Hepatocyte (in vitro differentiated cells): Measurements from ENCODE around the gene EDN1. TPM values are rescaled to one million over a fixed set of nuclear protein-coding genes. Genes with fewer than 3 reads are reported as not detected.

ENCODE experiments used
- DNase-seq: peaks from one replicate; pipeline ENCODE4 v3.0.0-alpha.2; 2016; ENCODE audit warnings: low spot score
- H2AFZ ChIP-seq: fragments of 200-600 bp; sonication (generic); 2 replicates; pipeline ENCODE4 v1.6.0; 2016; ENCODE audit warnings: antibody characterized with exemption, mild to moderate bottlenecking
- H3K27ac ChIP-seq: fragments of 200-600 bp; sonication (generic); 2 replicates; pipeline ENCODE4 v1.5.1; 2016; ENCODE audit warnings: mild to moderate bottlenecking
- H3K27me3 ChIP-seq: fragments of 200-600 bp; sonication (generic); 2 replicates; pipeline ENCODE4 v1.6.1; 2016
- H3K36me3 ChIP-seq: fragments of 200-600 bp; sonication (generic); replicated peaks from 2 replicates; pipeline ENCODE4 v1.5.1; 2016; ENCODE audit warnings: low read depth; ENCODE audit not compliant: insufficient read depth
- H3K4me1 ChIP-seq: fragments of 200-600 bp; sonication (generic); 2 replicates; pipeline ENCODE4 v1.5.1; 2016; ENCODE audit warnings: mild to moderate bottlenecking, moderate library complexity; ENCODE audit not compliant: insufficient read depth
- H3K4me2 ChIP-seq: fragments of 200-600 bp; sonication (generic); 2 replicates; pipeline ENCODE4 v1.6.0; 2016
- H3K4me3 ChIP-seq: fragments of 200-600 bp; sonication (generic); 2 replicates; pipeline ENCODE4 v1.5.1; 2016; ENCODE audit warnings: mild to moderate bottlenecking
- H3K79me2 ChIP-seq: fragments of 200-600 bp; sonication (generic); 2 replicates; pipeline ENCODE4 v1.6.0; 2017; ENCODE audit warnings: mild to moderate bottlenecking
- H3K9me2 ChIP-seq: fragments of 200-600 bp; sonication (generic); replicated peaks from 2 replicates; pipeline ENCODE4 v1.6.0; 2017; ENCODE audit warnings: mild to moderate bottlenecking; ENCODE audit not compliant: insufficient read depth
- H3K9me3 ChIP-seq: fragments of 200-600 bp; sonication (generic); 2 replicates; pipeline ENCODE4 v1.5.1; 2016; ENCODE audit warnings: low read depth, mild to moderate bottlenecking
- H4K20me1 ChIP-seq: fragments of 200-600 bp; sonication (generic); 2 replicates; pipeline ENCODE4 v1.6.0; 2016; ENCODE audit warnings: mild to moderate bottlenecking; ENCODE audit not compliant: insufficient read depth, poor library complexity, severe bottlenecking
- EZH2 ChIP-seq: fragments of 200-600 bp; sonication (generic); IDR thresholded peaks from 2 replicates; pipeline ENCODE4 v1.6.1; 2016; ENCODE audit warnings: antibody characterized with exemption, mild to moderate bottlenecking, borderline replicate concordance
- EZH2phosphoT487 ChIP-seq: fragments of 200-600 bp; sonication (generic); IDR thresholded peaks from one replicate; pipeline ENCODE4 v1.6.1; 2018; ENCODE audit warnings: antibody characterized with exemption, mild to moderate bottlenecking, low read depth, moderate library complexity; ENCODE audit not compliant: unreplicated experiment, severe bottlenecking
- WGBS: methylation state at CpG from one replicate; pipeline ENCODE4 v1.1.6; 2016; ENCODE audit warnings: low lambda C conversion rate; ENCODE audit errors: missing lambda C conversion rate; 5-methylcytosine and 5-hydroxymethylcytosine counted together
- polyA plus RNA-seq: library from polyadenylated mRNA; unstranded; fragments of >200 nt; fragmentation: Nextera tagmentation; extraction: Ambion mirVana; gene quantifications from 2 replicates; pipeline ENCODE4 v1.2.1, GENCODE V29; 2016
- total RNA-seq: library from RNA; depleted of rRNA; stranded (reverse); fragments of >200 nt; gene quantifications from 2 replicates; pipeline ENCODE4 v1.2.3, GENCODE V29; 2014
- TF ChIP-seq, protein P1 (sequence below): fragments of 200-600 bp; sonication (generic); IDR thresholded peaks from 2 replicates; pipeline ENCODE4 v1.5.1; 2016; ENCODE audit warnings: antibody characterized with exemption, mild to moderate bottlenecking; ENCODE audit not compliant: poor library complexity

Gene EDN1
- total and polyA plus RNA-seq, 2 experiments from 2014 or later, result 25.0 to 41.8 TPM

DNA sequence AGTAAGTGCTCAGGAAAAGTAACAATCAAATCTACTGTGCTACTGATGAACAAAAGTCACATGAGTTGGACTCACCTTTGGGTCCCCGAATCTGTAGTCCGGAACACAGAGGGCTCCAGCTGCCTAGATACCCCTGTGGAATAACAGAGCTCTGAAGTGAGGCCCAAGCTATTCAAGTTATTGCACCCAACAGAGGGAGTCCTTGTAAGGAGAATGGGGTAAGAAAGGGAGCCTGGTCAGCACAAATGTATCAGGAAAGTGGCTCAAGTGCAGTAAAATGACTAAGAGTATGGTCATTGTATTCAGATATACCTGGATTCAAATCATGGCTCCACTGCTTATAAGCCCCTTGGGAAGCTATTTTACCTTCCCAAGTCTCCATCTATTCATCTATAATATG lies 20.9 kb downstream of the EDN1 start:
- Histone ChIP-seq H3K4me2 (no peak overlapping the region), H3K9me2 (no peaks in the 10 kb centered on the region), H3K9me3 (no peaks in the 10 kb centered on the region), H3K4me3 (no peak overlapping the region), H3K36me3 (no peaks in the 10 kb centered on the region), H3K79me2 (no peaks in the 10 kb centered on the region), H3K27ac (no peak overlapping the region), H4K20me1 (no peaks in the 10 kb centered on the region), H3K4me1 (no peaks in the 10 kb centered on the region), H3K27me3 (no peaks in the 10 kb centered on the region), H2AFZ (no peak overlapping the region)
- no peak for DNase-seq
- TF ChIP-seq, protein P1, sequence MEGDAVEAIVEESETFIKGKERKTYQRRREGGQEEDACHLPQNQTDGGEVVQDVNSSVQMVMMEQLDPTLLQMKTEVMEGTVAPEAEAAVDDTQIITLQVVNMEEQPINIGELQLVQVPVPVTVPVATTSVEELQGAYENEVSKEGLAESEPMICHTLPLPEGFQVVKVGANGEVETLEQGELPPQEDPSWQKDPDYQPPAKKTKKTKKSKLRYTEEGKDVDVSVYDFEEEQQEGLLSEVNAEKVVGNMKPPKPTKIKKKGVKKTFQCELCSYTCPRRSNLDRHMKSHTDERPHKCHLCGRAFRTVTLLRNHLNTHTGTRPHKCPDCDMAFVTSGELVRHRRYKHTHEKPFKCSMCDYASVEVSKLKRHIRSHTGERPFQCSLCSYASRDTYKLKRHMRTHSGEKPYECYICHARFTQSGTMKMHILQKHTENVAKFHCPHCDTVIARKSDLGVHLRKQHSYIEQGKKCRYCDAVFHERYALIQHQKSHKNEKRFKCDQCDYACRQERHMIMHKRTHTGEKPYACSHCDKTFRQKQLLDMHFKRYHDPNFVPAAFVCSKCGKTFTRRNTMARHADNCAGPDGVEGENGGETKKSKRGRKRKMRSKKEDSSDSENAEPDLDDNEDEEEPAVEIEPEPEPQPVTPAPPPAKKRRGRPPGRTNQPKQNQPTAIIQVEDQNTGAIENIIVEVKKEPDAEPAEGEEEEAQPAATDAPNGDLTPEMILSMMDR, result no peak
- TF ChIP-seq EZH2phosphoT487, result no peak
- TF ChIP-seq EZH2, result no peak
- 100% methylated on average over 2 of the region's 2 CpGs for WGBS

DNA sequence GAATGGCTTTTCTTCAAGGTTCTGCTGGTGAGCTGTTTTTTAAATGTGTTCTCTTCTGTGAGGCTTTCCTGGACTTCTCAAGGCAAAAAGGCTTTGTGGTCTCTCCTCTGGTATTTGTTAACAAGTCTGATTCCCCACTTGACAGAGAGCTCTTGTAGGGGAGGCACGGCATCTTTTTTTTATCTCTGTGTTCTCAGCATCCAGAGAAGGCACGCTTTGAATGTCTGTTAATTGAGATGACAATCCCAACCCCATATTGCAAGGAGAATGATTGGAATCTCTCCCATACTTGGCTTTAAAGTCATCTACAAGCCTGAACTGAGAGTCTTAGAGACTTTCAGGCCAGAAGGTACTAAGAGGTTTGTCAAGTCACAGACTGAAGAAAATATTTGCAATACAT lies 22.6 kb downstream of the EDN1 start:
- Histone ChIP-seq H3K9me3 (no peaks in the 10 kb centered on the region), H3K9me2 (no peaks in the 10 kb centered on the region), H3K79me2 (no peaks in the 10 kb centered on the region), H3K4me3 (no peak overlapping the region), H3K27ac (no peak overlapping the region), H2AFZ (no peak overlapping the region), H3K4me1 (no peaks in the 10 kb centered on the region), H3K4me2 (no peak overlapping the region), H3K36me3 (no peaks in the 10 kb centered on the region), H4K20me1 (no peaks in the 10 kb centered on the region), H3K27me3 (no peaks in the 10 kb centered on the region)
- DNase-seq, result no peak
- TF ChIP-seq, protein P1, result no peak
- no peak for TF ChIP-seq EZH2
- TF ChIP-seq EZH2phosphoT487, result no peak
- 40% methylated on average over 2 of the region's 2 CpGs for WGBS

- no peaks in the 10 kb centered on the region for H3K36me3 ChIP-seq
- no peaks in the 10 kb centered on the region for H3K9me2 ChIP-seq
- TF ChIP-seq EZH2phosphoT487, result no peak
- TF ChIP-seq EZH2, result no peak
- DNase-seq, result no peak
- H3K79me2 ChIP-seq, result no peaks in the 10 kb centered on the region
- no peaks in the 10 kb centered on the region for H3K27me3 ChIP-seq
- no peaks in the 10 kb centered on the region for H3K9me3 ChIP-seq
- H3K4me2 ChIP-seq, result no peak overlapping the region
- no peak overlapping the region for H2AFZ ChIP-seq
- H3K27ac ChIP-seq, result no peak overlapping the region
- no peak overlapping the region for H3K4me3 ChIP-seq
- H4K20me1 ChIP-seq, result no peaks in the 10 kb centered on the region
- H3K4me1 ChIP-seq, result no peaks in the 10 kb centered on the region
- WGBS, result 82% methylated on average over 12 of the region's 12 CpGs
Measured at GRCh38 chr6:12313306-12313991, 23.3 kb downstream of the EDN1 start.

DNA sequence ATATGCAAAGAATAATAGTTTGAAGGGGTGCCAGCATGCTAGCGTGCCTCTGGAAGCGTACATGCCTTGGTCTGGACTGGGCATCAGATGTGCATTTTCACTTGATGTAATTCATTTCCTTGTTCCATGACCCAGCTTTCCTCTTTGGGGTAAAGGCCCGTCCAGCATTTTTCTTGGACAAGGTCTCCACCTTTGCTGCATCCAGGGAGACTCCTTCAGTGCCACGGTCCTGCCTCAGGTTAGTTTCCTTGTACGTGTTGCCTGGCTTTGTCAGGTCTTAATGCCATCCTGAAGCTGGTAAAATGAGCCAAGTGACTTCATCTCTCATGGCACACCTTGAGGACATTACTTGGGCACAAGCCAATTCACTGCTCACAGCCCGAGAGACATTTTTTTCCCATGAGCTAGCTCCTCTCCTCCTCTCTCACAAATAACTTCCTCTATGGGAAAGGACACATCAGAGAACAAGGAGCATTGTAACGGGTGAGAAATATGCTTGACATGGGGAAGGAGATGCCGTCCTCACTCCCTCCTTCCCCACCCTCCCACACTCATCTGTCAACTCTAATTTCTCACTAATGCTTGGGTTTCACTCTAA lies 23.9 kb downstream of the EDN1 start:
- 87% methylated on average over 8 of the region's 8 CpGs for WGBS
- H3K79me2 ChIP-seq, result no peaks in the 10 kb centered on the region
- H3K4me1 ChIP-seq, result no peaks in the 10 kb centered on the region
- no peaks in the 10 kb centered on the region for H3K9me3 ChIP-seq
- H3K27ac ChIP-seq, result no peak overlapping the region
- H2AFZ ChIP-seq, result no peak overlapping the region
- no peaks in the 10 kb centered on the region for H4K20me1 ChIP-seq
- H3K4me3 ChIP-seq, result no peak overlapping the region
- no peaks in the 10 kb centered on the region for H3K9me2 ChIP-seq
- H3K4me2 ChIP-seq, result no peak overlapping the region
- no peaks in the 10 kb centered on the region for H3K36me3 ChIP-seq
- H3K27me3 ChIP-seq, result no peaks in the 10 kb centered on the region
- DNase-seq, result no peak
- no peak for TF ChIP-seq EZH2phosphoT487
- TF ChIP-seq, protein P1, result no peak
- no peak for TF ChIP-seq EZH2
